ENCODE measurements around the gene HYI. TPM values are rescaled to one million over a fixed set of nuclear protein-coding genes. Genes with fewer than 3 reads are reported as not detected.

Gene HYI
- total RNA-seq, 1 donor from 2014 or later = 16.5 TPM

GRCh38 chr1:43438006-43438405 lies 15.7 kb downstream of the HYI start:
- Mint-ChIP-seq H3K4me1 (ENCODE audit: low read depth) (peaks cover 5% of the 10 kb centered on the region), H3K27ac (no peak overlapping the region), H3K4me3 (no peak overlapping the region), H3K9me3 (no peaks in the 10 kb centered on the region), H3K36me3 (ENCODE audit: low read depth) (peaks cover 24% of the 10 kb centered on the region), H3K27me3 (ENCODE audit: insufficient read depth) (no peaks in the 10 kb centered on the region)
- DNase-seq (ENCODE audit: low spot score) = no peak
- intact Hi-C loops (cut with micrococcal nuclease) = no loop called here

- Mint-ChIP-seq H3K36me3 (ENCODE audit: low read depth) (peaks cover 26% of the 10 kb centered on the region), H3K4me1 (ENCODE audit: low read depth) (peaks cover 5% of the 10 kb centered on the region), H3K9me3 (no peaks in the 10 kb centered on the region), H3K27me3 (ENCODE audit: insufficient read depth) (no peaks in the 10 kb centered on the region), H3K4me3 (no peak overlapping the region), H3K27ac (no peak overlapping the region)
- intact Hi-C loops (cut with micrococcal nuclease) = no loop called here
- no peak for DNase-seq (ENCODE audit: low spot score)
Measured at GRCh38 chr1:43437031-43437973, 16.4 kb downstream of the HYI start.

GRCh38 chr1:43436371-43436770 lies 17.4 kb downstream of the HYI start:
- intact Hi-C loops (cut with micrococcal nuclease) = no loop called here
- no peak for DNase-seq (ENCODE audit: low spot score)
- no peaks in the 10 kb centered on the region for H3K27me3 Mint-ChIP-seq (ENCODE audit: insufficient read depth)
- no peak overlapping the region for H3K27ac Mint-ChIP-seq
- H3K4me3 Mint-ChIP-seq = no peak overlapping the region
- peaks cover 5% of the 10 kb centered on the region for H3K4me1 Mint-ChIP-seq (ENCODE audit: low read depth)
- H3K36me3 Mint-ChIP-seq (ENCODE audit: low read depth) = peaks cover 29% of the 10 kb centered on the region
- no peaks in the 10 kb centered on the region for H3K9me3 Mint-ChIP-seq

- Mint-ChIP-seq H3K9me3 (no peaks in the 10 kb centered on the region), H3K27ac (peak overlapping the region; percentile 9), H3K36me3 (ENCODE audit: low read depth) (peaks cover 25% of the 10 kb centered on the region), H3K4me3 (no peak overlapping the region), H3K4me1 (ENCODE audit: low read depth) (peaks cover 5% of the 10 kb centered on the region), H3K27me3 (ENCODE audit: insufficient read depth) (no peaks in the 10 kb centered on the region)
- no peak for DNase-seq (ENCODE audit: low spot score)
- intact Hi-C loops (cut with micrococcal nuclease) = no loop called here
Measured at GRCh38 chr1:43435146-43436145, 18.3 kb downstream of the HYI start.

GRCh38 chr1:43434256-43434655 lies 19.5 kb downstream of the HYI start:
- no peak for DNase-seq (ENCODE audit: low spot score)
- peaks cover 31% of the 10 kb centered on the region for H3K36me3 Mint-ChIP-seq (ENCODE audit: low read depth)
- H3K9me3 Mint-ChIP-seq = no peaks in the 10 kb centered on the region
- intact Hi-C loops (cut with micrococcal nuclease) = no loop called here
- H3K4me1 Mint-ChIP-seq (ENCODE audit: low read depth) = peaks cover 5% of the 10 kb centered on the region
- no peak overlapping the region for H3K27ac Mint-ChIP-seq
- H3K27me3 Mint-ChIP-seq (ENCODE audit: insufficient read depth) = no peaks in the 10 kb centered on the region
- H3K4me3 Mint-ChIP-seq = no peak overlapping the region

GRCh38 chr1:43432907-43433306 lies 20.8 kb downstream of the HYI start:
- Mint-ChIP-seq H3K27me3 (ENCODE audit: insufficient read depth) (no peaks in the 10 kb centered on the region), H3K9me3 (no peaks in the 10 kb centered on the region), H3K36me3 (ENCODE audit: low read depth) (peaks cover 29% of the 10 kb centered on the region), H3K4me3 (no peak overlapping the region), H3K27ac (no peak overlapping the region), H3K4me1 (ENCODE audit: low read depth) (peaks cover 5% of the 10 kb centered on the region)
- DNase-seq (ENCODE audit: low spot score) = no peak
- intact Hi-C loops (cut with micrococcal nuclease) = no loop called here

- no peak for DNase-seq (ENCODE audit: low spot score)
Measured at GRCh38 chr1:43432171-43432860, 21.4 kb downstream of the HYI start.

GRCh38 chr1:43431676-43432075 lies 22.1 kb downstream of the HYI start:
- peaks cover 36% of the 10 kb centered on the region for H3K36me3 Mint-ChIP-seq (ENCODE audit: low read depth)
- H3K27me3 Mint-ChIP-seq (ENCODE audit: insufficient read depth) = no peaks in the 10 kb centered on the region
- no peak overlapping the region for H3K27ac Mint-ChIP-seq
- intact Hi-C loops (cut with micrococcal nuclease) = no loop called here
- peaks cover 5% of the 10 kb centered on the region for H3K4me1 Mint-ChIP-seq (ENCODE audit: low read depth)
- DNase-seq (ENCODE audit: low spot score) = no peak
- no peaks in the 10 kb centered on the region for H3K9me3 Mint-ChIP-seq
- no peak overlapping the region for H3K4me3 Mint-ChIP-seq

More at GRCh38 chr1:43432171-43432860, 21.4 kb downstream of the HYI start:
- H3K9me3 Mint-ChIP-seq = no peaks in the 10 kb centered on the region
- no peak overlapping the region for H3K27ac Mint-ChIP-seq
- no peaks in the 10 kb centered on the region for H3K27me3 Mint-ChIP-seq (ENCODE audit: insufficient read depth)
- H3K4me3 Mint-ChIP-seq = no peak overlapping the region
- peaks cover 5% of the 10 kb centered on the region for H3K4me1 Mint-ChIP-seq (ENCODE audit: low read depth)
- H3K36me3 Mint-ChIP-seq (ENCODE audit: low read depth) = peaks cover 30% of the 10 kb centered on the region
- intact Hi-C loops (cut with micrococcal nuclease) = no loop called here

GRCh38 chr1:43430831-43431230 lies 22.9 kb downstream of the HYI start:
- Mint-ChIP-seq H3K9me3 (no peaks in the 10 kb centered on the region), H3K27ac (no peak overlapping the region), H3K27me3 (ENCODE audit: insufficient read depth) (no peaks in the 10 kb centered on the region), H3K4me1 (ENCODE audit: low read depth) (peaks cover 5% of the 10 kb centered on the region), H3K36me3 (ENCODE audit: low read depth) (peaks cover 38% of the 10 kb centered on the region), H3K4me3 (no peak overlapping the region)
- intact Hi-C loops (cut with micrococcal nuclease) = no loop called here
- DNase-seq (ENCODE audit: low spot score) = no peak

GRCh38 chr1:43427941-43428340 lies 25.8 kb downstream of the HYI start:
- peaks cover 10% of the 10 kb centered on the region for H3K4me1 Mint-ChIP-seq (ENCODE audit: low read depth)
- H3K4me3 Mint-ChIP-seq = no peak overlapping the region
- no peaks in the 10 kb centered on the region for H3K27me3 Mint-ChIP-seq (ENCODE audit: insufficient read depth)
- no peak for DNase-seq (ENCODE audit: low spot score)
- intact Hi-C loops (cut with micrococcal nuclease) = loop anchor here (5.0 kb wide), 1 partner anchor 1199 kb away; no protein-coding TSS in a partner anchor
- H3K27ac Mint-ChIP-seq = no peak overlapping the region
- H3K9me3 Mint-ChIP-seq = no peaks in the 10 kb centered on the region
- peaks cover 41% of the 10 kb centered on the region for H3K36me3 Mint-ChIP-seq (ENCODE audit: low read depth)

- H3K27me3 Mint-ChIP-seq (ENCODE audit: insufficient read depth) = no peaks in the 10 kb centered on the region
- H3K27ac Mint-ChIP-seq = no peak overlapping the region
- H3K4me1 Mint-ChIP-seq (ENCODE audit: low read depth) = peaks cover 10% of the 10 kb centered on the region
- H3K9me3 Mint-ChIP-seq = no peaks in the 10 kb centered on the region
- no peak overlapping the region for H3K4me3 Mint-ChIP-seq
- intact Hi-C loops (cut with micrococcal nuclease) = loop anchor here (5.0 kb wide), 1 partner anchor 1200 kb away; no protein-coding TSS in a partner anchor
- DNase-seq (ENCODE audit: low spot score) = no peak
- peaks cover 43% of the 10 kb centered on the region for H3K36me3 Mint-ChIP-seq (ENCODE audit: low read depth)
Measured at GRCh38 chr1:43427524-43427923, 26.2 kb downstream of the HYI start.

- Mint-ChIP-seq H3K27ac (no peak overlapping the region), H3K36me3 (ENCODE audit: low read depth) (peaks cover 41% of the 10 kb centered on the region), H3K4me1 (ENCODE audit: low read depth) (peaks cover 10% of the 10 kb centered on the region), H3K27me3 (ENCODE audit: insufficient read depth) (no peaks in the 10 kb centered on the region), H3K9me3 (no peaks in the 10 kb centered on the region), H3K4me3 (no peak overlapping the region)
- no peak for DNase-seq (ENCODE audit: low spot score)
- intact Hi-C loops (cut with micrococcal nuclease) = loop anchor here (5.0 kb wide), 1 partner anchor 1201 kb away; no protein-coding TSS in a partner anchor
Measured at GRCh38 chr1:43426221-43426620, 27.5 kb downstream of the HYI start.
